Liver (tissue), 9 donors: ENCODE data around the gene KNTC1. TPM values are rescaled to one million over a fixed set of nuclear protein-coding genes. Genes with fewer than 3 reads are reported as not detected.

Source experiments
- DNase-seq: peaks from one replicate; pipeline ENCODE4 v3.0.0-alpha.2; 2017; ENCODE audit warnings: low spot score
- H3K27ac ChIP-seq, 2 donors: one replicate each; pipeline ENCODE4 v1.7.0; 2013; ENCODE audit warnings: inconsistent platforms in 2 of 2, low read length in 2 of 2, control low read depth in 1 of 2, low read depth in 1 of 2, mild to moderate bottlenecking in 1 of 2
- H3K27me3 ChIP-seq, 4 donors: one replicate each; pipeline versions ENCODE4 v1.6.1 to v1.7.0; 2013; ENCODE audit warnings: low read length in 3 of 4, inconsistent platforms in 1 of 4, mild to moderate bottlenecking in 1 of 4, moderate library complexity in 1 of 4; ENCODE audit not compliant: control insufficient read depth in 4 of 4, insufficient read depth in 4 of 4
- H3K36me3 ChIP-seq, 4 donors: one replicate each; pipeline versions ENCODE4 v1.6.1 to v1.7.0; 2013; ENCODE audit warnings: low read length in 3 of 4, mild to moderate bottlenecking in 3 of 4, low read depth in 1 of 4, moderate library complexity in 1 of 4; ENCODE audit not compliant: control insufficient read depth in 4 of 4, insufficient read depth in 3 of 4
- H3K4me1 ChIP-seq, 4 donors: one replicate each; pipeline versions ENCODE4 v1.6.1 to v1.7.0; 2013; ENCODE audit warnings: low read length in 3 of 4, mild to moderate bottlenecking in 3 of 4, moderate library complexity in 1 of 4; ENCODE audit not compliant: control insufficient read depth in 4 of 4, insufficient read depth in 4 of 4
- H3K4me3 ChIP-seq, 3 donors: one replicate each; pipeline versions ENCODE4 v1.6.1 to v1.7.0; 2013; ENCODE audit warnings: low read length in 3 of 3, control low read depth in 1 of 3, low read depth in 1 of 3, mild to moderate bottlenecking in 1 of 3
- H3K9ac ChIP-seq, 2 donors: one replicate each; pipeline ENCODE4 v1.7.0; 2013; ENCODE audit warnings: low read length in 2 of 2, mild to moderate bottlenecking in 2 of 2, moderate library complexity in 2 of 2, control low read depth in 1 of 2, low read depth in 1 of 2
- H3K9me3 ChIP-seq, 4 donors: one replicate each; pipeline versions ENCODE4 v1.6.1 to v1.7.0; 2013; ENCODE audit warnings: low read length in 3 of 4; ENCODE audit not compliant: control insufficient read depth in 4 of 4
- EGR1 ChIP-seq, 2 donors: IDR thresholded peaks; 2 replicates each; pipeline ENCODE4 v1.6.1; 2016 to 2018; ENCODE audit warnings: antibody characterized with exemption in 2 of 2, low read depth in 2 of 2
- FOXA1 ChIP-seq: IDR thresholded peaks from 2 replicates; pipeline ENCODE4 v1.6.1; 2016; ENCODE audit warnings: antibody characterized with exemption
- FOXA2 ChIP-seq: IDR thresholded peaks from 2 replicates; pipeline ENCODE4 v1.6.1; 2016; ENCODE audit warnings: antibody characterized with exemption
- GABPA ChIP-seq, 2 donors: IDR thresholded peaks in 1 of 2; conservative IDR thresholded peaks in 1 of 2; 2 replicates each; pipeline ENCODE4 v1.6.1; 2016; ENCODE audit warnings: antibody characterized with exemption in 2 of 2, mild to moderate bottlenecking in 1 of 2, moderate library complexity in 1 of 2
- HNF4A ChIP-seq, 2 donors: conservative IDR thresholded peaks; 2 replicates each; pipeline ENCODE4 v1.6.1; 2016; ENCODE audit warnings: antibody characterized with exemption in 2 of 2, mild to moderate bottlenecking in 2 of 2
- HNF4G ChIP-seq: IDR thresholded peaks from 2 replicates; pipeline ENCODE4 v1.6.1; 2016; ENCODE audit warnings: antibody characterized with exemption
- JUND ChIP-seq, 2 donors: IDR thresholded peaks; 2 replicates each; pipeline ENCODE4 v1.6.1; 2016; ENCODE audit warnings: antibody characterized with exemption in 2 of 2
- NR2F2 ChIP-seq: IDR thresholded peaks from 2 replicates; pipeline ENCODE4 v1.6.1; 2016; ENCODE audit warnings: antibody characterized with exemption
- RXRA ChIP-seq, 2 donors: IDR thresholded peaks; 2 replicates each; pipeline ENCODE4 v1.6.1; 2017 to 2018; ENCODE audit warnings: antibody characterized with exemption in 2 of 2, mild to moderate bottlenecking in 1 of 2
- SP1 ChIP-seq: IDR thresholded peaks from 2 replicates; pipeline ENCODE4 v1.6.1; 2018; ENCODE audit warnings: antibody characterized with exemption, mild to moderate bottlenecking
- TAF1 ChIP-seq: conservative IDR thresholded peaks from 2 replicates; pipeline ENCODE4 v1.6.1; 2016; ENCODE audit warnings: antibody characterized with exemption, mild to moderate bottlenecking
- YY1 ChIP-seq: IDR thresholded peaks from 2 replicates; pipeline ENCODE4 v1.6.1; 2016; ENCODE audit warnings: antibody characterized with exemption, mild to moderate bottlenecking
- WGBS: extraction: QIAGEN DNeasy Blood & Tissue Kit; methylation state at CpG from one replicate; pipeline ENCODE4 v1.1.7; 2013; 5-methylcytosine and 5-hydroxymethylcytosine counted together
- polyA plus RNA-seq, 2 donors: library from polyadenylated mRNA; stranded (reverse) in 1 of 2; unstranded in 1 of 2; fragments of 200-250 nt in 1 of 2; fragments of >200 nt in 1 of 2; fragmentation: Nextera tagmentation in 1 of 2; extraction: Ambion mirVana in 1 of 2; gene quantifications; one replicate each; pipeline versions ENCODE4 v1.2.1 to v1.2.3, GENCODE V29; 2013 to 2015
- total RNA-seq, 2 donors: library from RNA; depleted of rRNA; stranded (reverse); fragments of >200 nt; gene quantifications; one replicate each; pipeline ENCODE4 v1.2.3, GENCODE V29; 2014
- TF ChIP-seq, protein P1 (sequence below): IDR thresholded peaks from 2 replicates; pipeline ENCODE4 v1.6.1; 2016; ENCODE audit warnings: antibody characterized with exemption, mild to moderate bottlenecking
- TF ChIP-seq, protein P2 (sequence below): fragments of 150-350 bp; IDR thresholded peaks from 2 replicates; pipeline ENCODE4 v1.5.1; 2017; ENCODE audit warnings: improper control_type of control experiment, low read depth, low read length; ENCODE audit not compliant: missing input control
- donor health status: healthy.
- donor health status: healthy.
- donor health status: healthy.
- donor health status: healthy.
- donor health status: healthy.

Gene KNTC1
- total and polyA plus RNA-seq, 4 donors = 1.3 to 34.7 (median 4.0) TPM

DNA sequence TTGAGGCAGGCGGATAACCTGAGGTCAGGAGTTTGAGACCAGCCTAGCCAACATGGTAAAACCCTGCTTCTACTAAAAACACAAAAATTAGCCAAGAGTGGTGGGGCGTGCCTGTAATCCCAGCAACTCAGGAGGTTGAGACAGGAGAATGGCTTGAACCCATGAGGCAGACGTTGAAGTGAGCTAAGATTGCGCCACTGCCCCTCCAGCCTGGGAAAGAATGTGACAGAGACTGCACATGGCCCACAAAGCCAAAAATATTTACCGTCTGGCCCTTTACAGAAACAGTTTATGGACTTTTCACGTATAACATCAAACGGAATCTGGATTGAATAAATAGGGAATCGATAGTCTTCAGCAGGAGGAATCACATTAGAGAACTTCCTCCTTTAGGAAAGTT lies 3.8 kb upstream of the KNTC1 start:
- Histone ChIP-seq H3K27ac (no peak overlapping the region), H3K27me3 (no peaks in the 10 kb centered on the region), H3K4me3 (no peak overlapping the region), H3K4me1 (peaks cover 0 to 40% (median 29%) of the 10 kb centered on the region in 4 donors), H3K36me3 (peaks cover 5 to 41% (median 35%) of the 10 kb centered on the region in 4 donors), H3K9ac (no peak overlapping the region), H3K9me3 (no peaks in the 10 kb centered on the region)
- WGBS = 57% methylated on average over 8 of the region's 8 CpGs
- DNase-seq = no peak
- TF ChIP-seq, protein P1, sequence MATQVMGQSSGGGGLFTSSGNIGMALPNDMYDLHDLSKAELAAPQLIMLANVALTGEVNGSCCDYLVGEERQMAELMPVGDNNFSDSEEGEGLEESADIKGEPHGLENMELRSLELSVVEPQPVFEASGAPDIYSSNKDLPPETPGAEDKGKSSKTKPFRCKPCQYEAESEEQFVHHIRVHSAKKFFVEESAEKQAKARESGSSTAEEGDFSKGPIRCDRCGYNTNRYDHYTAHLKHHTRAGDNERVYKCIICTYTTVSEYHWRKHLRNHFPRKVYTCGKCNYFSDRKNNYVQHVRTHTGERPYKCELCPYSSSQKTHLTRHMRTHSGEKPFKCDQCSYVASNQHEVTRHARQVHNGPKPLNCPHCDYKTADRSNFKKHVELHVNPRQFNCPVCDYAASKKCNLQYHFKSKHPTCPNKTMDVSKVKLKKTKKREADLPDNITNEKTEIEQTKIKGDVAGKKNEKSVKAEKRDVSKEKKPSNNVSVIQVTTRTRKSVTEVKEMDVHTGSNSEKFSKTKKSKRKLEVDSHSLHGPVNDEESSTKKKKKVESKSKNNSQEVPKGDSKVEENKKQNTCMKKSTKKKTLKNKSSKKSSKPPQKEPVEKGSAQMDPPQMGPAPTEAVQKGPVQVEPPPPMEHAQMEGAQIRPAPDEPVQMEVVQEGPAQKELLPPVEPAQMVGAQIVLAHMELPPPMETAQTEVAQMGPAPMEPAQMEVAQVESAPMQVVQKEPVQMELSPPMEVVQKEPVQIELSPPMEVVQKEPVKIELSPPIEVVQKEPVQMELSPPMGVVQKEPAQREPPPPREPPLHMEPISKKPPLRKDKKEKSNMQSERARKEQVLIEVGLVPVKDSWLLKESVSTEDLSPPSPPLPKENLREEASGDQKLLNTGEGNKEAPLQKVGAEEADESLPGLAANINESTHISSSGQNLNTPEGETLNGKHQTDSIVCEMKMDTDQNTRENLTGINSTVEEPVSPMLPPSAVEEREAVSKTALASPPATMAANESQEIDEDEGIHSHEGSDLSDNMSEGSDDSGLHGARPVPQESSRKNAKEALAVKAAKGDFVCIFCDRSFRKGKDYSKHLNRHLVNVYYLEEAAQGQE = no peak
- TF ChIP-seq RXRA (IDR thresholded peaks at IDR 0.05) (no peak), GABPA (IDR thresholded peaks at IDR 0.05 in 1 of 2, conservative IDR thresholded peaks at IDR 0.05 in 1 of 2) (no peak), JUND (IDR thresholded peaks at IDR 0.05) (no peak), YY1 (no peak), FOXA2 (no peak)

DNA sequence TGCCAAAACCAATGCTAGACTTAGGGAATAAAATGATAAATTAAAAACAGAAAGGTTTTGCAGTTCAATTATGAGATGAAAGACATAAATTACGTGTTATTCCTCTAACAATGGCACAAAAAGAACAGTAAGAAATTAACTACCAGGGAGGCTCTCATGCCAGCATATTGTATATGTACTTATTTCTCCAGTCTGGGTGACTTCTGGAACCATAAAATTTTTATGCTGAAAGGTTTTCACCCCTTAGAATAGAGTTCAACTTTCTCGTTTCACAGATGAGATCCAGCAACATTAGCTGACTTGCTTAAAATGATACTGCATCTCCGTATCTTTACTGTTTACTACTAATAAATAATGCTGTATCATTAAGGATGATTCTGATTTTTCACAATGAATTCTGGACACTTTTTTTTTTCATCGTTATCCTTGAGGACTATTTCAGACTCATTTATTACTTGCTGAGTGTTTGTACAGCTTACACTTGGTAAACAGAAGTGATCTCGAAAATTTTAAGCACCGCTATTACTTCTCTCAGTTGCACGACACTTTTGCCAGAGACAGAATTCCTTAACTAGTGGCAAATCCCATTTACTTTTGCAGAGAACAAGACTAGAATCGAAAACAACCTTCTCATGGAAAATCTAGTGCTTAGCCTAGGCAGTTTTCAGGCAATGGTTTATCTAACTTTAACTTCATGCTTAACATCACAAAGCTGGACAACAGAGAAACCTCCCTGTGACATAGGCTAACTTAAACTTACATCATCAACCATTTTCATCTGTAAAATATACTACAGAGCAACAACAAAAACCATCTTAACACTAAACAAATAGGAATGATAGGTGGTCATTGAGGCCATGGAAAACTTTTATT lies 3.0 kb upstream of the KNTC1 start:
- H3K36me3 ChIP-seq = peaks cover 3 to 33% (median 27%) of the 10 kb centered on the region in 4 donors
- H3K9me3 ChIP-seq = no peaks in the 10 kb centered on the region
- H3K9ac ChIP-seq = peak overlapping the region; percentile 4 to 47
- no peak for TF ChIP-seq SP1
- no peak for TF ChIP-seq TAF1
- no peak for TF ChIP-seq FOXA1
- TF ChIP-seq YY1 = no peak
- TF ChIP-seq, protein P2, sequence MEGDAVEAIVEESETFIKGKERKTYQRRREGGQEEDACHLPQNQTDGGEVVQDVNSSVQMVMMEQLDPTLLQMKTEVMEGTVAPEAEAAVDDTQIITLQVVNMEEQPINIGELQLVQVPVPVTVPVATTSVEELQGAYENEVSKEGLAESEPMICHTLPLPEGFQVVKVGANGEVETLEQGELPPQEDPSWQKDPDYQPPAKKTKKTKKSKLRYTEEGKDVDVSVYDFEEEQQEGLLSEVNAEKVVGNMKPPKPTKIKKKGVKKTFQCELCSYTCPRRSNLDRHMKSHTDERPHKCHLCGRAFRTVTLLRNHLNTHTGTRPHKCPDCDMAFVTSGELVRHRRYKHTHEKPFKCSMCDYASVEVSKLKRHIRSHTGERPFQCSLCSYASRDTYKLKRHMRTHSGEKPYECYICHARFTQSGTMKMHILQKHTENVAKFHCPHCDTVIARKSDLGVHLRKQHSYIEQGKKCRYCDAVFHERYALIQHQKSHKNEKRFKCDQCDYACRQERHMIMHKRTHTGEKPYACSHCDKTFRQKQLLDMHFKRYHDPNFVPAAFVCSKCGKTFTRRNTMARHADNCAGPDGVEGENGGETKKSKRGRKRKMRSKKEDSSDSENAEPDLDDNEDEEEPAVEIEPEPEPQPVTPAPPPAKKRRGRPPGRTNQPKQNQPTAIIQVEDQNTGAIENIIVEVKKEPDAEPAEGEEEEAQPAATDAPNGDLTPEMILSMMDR = no peak
- 26% methylated on average over 8 of the region's 8 CpGs for WGBS
- DNase-seq = no peak
- peak overlapping the region in 1 of 2 donors; percentile 9 for H3K27ac ChIP-seq
- peak overlapping the region in 2 of 3 donors; percentile 18 to 53 for H3K4me3 ChIP-seq
- H3K4me1 ChIP-seq = peaks cover 0 to 40% (median 29%) of the 10 kb centered on the region in 4 donors
- no peaks in the 10 kb centered on the region for H3K27me3 ChIP-seq

DNA sequence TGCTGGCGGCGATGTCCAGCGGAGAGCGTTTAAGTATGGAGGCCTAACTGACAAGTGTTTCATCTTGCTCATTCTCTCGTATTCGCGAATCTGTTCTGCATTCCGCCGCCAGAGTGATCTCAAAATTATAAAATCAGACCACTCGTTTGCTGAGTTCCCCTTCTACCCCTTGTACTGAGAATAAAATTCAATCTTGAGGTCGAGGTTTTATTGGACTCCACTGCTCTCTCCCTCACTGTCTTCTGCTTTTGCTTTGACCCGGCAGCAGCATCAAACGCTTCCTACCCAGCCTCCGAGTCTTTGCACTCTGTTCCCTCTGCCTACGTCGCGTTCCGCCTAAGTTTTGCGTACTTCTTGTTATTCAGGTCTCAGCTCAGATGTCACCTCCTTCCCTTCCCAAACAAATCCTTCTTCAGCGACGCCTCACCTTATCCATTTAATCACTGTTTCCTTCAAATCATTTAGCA lies 462 bp downstream of the KNTC1 start:
- no peaks in the 10 kb centered on the region for H3K9me3 ChIP-seq
- DNase-seq = no peak
- peak overlapping the region; percentile 59 to 84 (median 84) for H3K4me3 ChIP-seq
- peaks cover 0 to 34% (median 28%) of the 10 kb centered on the region in 4 donors for H3K4me1 ChIP-seq
- WGBS = under 1% methylated on average over 21 of the region's 21 CpGs
- no peaks in the 10 kb centered on the region for H3K27me3 ChIP-seq
- peak overlapping the region; percentile 51 to 66 for H3K9ac ChIP-seq
- H3K27ac ChIP-seq = peak overlapping the region in 1 of 2 donors; percentile 98
- H3K36me3 ChIP-seq = peaks cover 0 to 3% (median under 1%) of the 10 kb centered on the region in 4 donors
- TF ChIP-seq YY1 (no peak), NR2F2 (no peak), GABPA (IDR thresholded peaks at IDR 0.05 in 1 of 2, conservative IDR thresholded peaks at IDR 0.05 in 1 of 2) (no peak), EGR1 (IDR thresholded peaks at IDR 0.05; ENCODE audit: low read depth in 2 of 2) (no peak), SP1 (no peak), TAF1 (no peak), HNF4G (no peak), FOXA1 (no peak), HNF4A (conservative IDR thresholded peaks at IDR 0.05) (no peak), RXRA (IDR thresholded peaks at IDR 0.05) (no peak)
- TF ChIP-seq, protein P1 = no peak
- TF ChIP-seq, protein P2 = no peak
